HuH-7 (cell line): ENCODE measurements around the gene PXYLP1.
A peak's percentile ranks its signal among the peaks of the same experiment; 100 is the strongest.

ENCODE experiments used
- DNase-seq: peaks from one replicate; pipeline ENCODE4 v3.0.0; 2011; ENCODE audit warnings: low spot score

The PXYLP1 gene

GRCh38 chr3:141228395-141228794 is 3.2 kb upstream of the PXYLP1 start:
- no peak for DNase-seq

GRCh38 chr3:141229132-141229531 is 2.5 kb upstream of the PXYLP1 start:
- no peak for DNase-seq

DNA sequence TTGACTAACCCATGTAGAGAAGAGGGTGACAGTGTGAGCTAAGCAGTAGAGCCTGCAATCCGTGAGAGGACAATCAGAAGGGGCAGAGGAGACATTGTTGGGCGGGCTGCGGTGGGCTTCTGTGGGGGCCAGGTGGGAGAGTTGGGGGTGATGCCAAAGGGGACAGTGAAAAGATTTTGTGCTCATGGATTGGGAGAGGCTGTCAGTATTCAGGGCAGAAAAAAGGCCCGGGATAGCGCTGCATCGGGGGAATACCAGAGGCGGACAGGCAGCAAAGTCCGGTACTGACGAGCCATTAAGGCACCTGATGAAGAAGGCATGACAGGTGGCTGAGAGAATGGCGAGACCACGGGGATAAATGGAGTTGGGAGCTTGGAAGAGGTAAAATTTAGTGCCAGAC is 1.3 kb upstream of the PXYLP1 start:
- no peak for DNase-seq

- DNase-seq: peak; percentile 20
These were observed 563 bp downstream of the PXYLP1 start for GRCh38 chr3:141231952-141232823.

GRCh38 chr3:141233457-141234161 is 2.0 kb downstream of the PXYLP1 start:
- no peak for DNase-seq

DNA sequence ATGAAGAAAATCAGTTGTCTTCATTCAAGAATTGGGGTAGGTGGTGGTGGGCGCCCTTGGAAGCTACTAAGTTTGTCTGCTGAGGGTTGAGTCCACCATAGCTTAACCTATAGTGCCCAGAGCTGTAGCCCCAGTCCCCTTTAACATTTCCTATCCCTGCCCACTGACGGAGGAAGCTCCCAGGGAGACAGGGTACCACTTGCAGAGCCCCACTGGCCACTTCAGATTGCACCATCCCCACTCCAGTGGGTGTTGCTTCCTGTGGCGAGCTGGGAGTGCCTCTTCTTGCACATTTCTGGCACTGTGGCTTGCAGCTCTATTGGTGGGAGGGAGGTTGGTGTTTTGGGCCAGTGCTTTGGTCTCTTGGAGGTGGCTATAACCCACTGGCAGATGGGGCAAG is 2.7 kb downstream of the PXYLP1 start:
- DNase-seq: no peak

- peak; percentile 27 for DNase-seq
These were observed 4.1 kb downstream of the PXYLP1 start for GRCh38 chr3:141235661-141236171.

DNA sequence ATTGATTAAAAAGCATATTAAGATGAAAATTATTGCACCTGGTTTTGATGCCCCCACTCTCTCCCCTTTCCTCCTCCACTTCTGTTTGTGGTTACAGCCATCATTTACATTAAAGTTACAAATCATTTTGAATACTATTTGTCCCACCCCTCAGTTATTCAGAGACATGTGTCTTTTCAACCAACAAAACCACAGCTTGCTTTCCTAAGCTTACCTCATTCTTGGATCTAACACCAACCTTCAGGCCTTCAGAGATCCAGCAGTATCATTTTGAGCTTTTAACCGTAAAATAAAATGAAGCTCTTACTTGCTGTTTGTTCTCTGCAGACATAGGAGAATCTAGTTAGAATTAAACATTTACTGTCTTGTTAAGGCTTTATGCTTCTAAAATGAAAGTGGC is 4.7 kb downstream of the PXYLP1 start:
- no peak for DNase-seq

- no peak for DNase-seq
These were observed 6.3 kb downstream of the PXYLP1 start for GRCh38 chr3:141237701-141238521.

DNA sequence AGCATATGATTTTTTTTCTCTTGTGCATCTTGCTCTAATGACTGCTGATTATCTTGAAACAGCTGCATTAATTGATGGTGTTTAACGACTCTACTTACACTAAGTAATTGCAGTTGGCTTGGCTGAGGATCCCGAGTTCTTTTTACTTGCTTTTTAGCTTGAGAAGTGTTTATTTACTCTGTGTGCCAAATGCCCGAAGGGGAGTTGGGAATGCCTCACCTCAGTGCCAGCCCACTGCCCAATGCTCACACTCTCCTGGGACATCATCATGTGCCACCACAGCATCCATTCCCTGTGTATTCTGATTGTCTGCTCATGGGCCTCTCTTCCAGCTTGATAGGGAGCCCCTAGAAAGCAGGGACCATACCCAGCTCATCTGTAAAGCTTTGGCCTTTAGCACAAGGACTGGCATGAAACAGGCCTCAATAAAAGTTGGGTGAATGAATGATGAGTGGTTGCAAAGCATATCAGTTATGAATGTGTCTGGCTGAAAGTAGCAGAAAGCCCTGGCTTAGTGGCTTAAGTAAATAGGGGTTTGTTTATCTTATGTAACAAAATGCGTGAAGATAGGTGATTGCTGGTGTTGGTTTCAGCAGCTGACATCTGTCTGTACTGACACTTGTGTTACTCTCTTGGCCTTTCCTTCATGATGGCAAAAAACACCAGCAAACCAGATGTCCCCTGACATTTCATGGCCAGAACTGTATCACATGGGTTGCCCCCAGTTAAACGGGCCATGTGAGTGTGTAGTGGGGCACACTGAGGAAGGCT is 8.1 kb downstream of the PXYLP1 start:
- DNase-seq: no peak

DNA sequence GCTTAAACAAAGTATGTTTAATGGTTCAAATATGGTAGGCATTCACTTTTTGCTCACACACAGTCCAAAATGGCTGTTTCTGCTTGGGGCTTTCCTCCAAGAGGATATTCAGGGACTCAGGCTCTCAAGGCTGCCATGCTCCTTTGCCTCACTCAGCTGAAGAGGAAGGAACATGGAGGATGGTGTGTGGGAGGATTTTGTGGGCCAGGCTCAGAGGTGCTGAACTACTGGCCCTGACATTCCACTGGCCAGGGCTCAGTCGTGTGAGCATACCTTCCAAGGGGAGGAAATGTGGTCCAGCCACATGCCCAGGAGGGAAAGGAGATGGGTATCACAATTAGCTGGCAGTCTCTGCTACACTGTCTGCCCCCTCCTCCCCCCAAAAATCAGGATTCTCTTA is 8.7 kb downstream of the PXYLP1 start:
- DNase-seq: no peak

GRCh38 chr3:141240687-141241615 is 9.3 kb downstream of the PXYLP1 start:
- no peak for DNase-seq

DNA sequence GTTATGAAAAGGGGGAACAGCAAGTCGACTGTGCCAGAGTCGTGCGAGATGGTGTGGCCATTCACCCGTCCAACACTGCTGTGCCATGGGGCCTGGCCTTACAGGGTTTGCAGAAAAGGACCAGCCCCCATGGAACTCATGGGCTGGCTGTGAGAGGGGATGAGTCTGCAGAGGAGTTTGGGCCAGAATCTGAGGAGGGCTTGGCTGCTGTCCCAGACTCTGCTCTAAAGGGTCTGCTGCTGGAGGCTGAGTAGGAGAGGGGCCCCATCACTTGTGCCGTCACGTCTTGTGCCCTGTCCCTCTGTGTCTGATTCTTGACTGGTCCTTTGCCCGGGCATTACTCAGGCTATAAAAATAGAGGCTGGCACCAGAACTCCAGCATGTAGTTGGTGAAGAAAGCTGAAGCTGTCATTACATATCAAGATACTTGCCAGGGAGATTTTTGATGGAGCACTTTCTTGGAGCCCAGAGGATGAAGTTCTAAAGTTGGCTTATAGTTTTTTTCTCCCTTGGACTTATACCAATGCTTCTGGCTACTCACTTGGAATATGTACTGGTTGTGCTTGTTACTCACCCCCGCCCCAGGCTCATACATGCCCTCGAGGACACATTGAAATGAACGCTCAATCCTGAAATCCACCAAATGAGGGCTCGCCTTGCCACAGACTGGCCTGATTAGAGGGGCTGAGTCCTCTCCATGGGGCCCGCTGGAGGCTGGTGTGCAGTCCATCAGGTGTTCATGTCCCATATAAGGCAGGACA is 10.2 kb downstream of the PXYLP1 start:
- no peak for DNase-seq

DNA sequence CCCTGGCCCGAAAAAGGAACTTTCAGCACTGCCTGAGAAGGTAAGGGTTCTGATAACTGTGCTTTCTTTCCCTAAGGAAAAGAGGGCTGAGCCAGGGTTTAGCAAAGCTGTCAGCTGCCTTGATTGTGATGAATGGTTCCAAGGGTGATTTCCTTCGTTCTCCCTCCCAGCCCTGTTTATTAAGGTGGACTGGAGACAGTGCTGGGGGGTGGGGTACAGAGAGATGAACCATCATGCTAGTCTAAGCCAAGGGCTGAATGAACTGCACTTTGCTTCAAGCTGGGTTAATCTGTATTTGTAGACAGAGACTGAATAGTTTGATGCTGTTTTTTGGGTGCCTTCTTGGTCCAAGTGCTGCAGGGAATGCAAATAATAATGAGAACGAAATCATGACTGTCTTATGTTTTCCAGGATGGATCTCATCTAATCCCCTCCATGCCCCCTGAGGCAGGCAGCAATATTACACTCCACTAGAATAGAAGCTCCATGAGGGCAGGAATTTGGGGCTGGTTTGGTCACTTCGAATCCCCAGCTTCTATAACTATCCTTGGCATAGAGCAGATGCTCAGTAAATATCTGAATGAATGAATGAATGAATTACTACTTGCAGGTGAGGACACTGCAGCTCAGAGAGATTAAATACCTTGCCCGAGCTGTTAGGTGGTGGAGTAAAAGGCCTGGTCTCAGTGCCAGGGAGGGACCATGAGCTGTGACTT is 10.9 kb downstream of the PXYLP1 start:
- DNase-seq: no peak

DNA sequence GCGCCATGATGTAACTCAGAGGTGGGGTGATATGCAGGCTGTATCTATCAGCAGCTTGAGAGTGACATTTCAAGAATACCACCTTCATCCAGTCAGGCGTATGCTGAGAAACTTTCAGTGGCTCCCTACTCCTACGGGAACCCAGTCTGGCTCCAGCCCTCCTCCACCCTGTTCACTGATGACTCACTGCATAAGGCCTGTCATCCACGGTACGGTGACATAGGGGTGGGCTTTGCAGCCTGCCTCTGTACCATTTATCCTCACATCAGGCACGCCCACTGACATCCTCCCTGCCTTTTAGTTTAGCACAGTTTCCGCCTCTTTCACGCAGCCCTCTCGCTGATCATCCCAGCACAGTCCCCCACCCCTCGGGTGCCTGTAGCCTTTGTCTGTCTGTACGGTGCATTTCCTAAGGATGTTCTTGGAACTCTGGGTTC is 11.7 kb downstream of the PXYLP1 start:
- DNase-seq: no peak

DNA sequence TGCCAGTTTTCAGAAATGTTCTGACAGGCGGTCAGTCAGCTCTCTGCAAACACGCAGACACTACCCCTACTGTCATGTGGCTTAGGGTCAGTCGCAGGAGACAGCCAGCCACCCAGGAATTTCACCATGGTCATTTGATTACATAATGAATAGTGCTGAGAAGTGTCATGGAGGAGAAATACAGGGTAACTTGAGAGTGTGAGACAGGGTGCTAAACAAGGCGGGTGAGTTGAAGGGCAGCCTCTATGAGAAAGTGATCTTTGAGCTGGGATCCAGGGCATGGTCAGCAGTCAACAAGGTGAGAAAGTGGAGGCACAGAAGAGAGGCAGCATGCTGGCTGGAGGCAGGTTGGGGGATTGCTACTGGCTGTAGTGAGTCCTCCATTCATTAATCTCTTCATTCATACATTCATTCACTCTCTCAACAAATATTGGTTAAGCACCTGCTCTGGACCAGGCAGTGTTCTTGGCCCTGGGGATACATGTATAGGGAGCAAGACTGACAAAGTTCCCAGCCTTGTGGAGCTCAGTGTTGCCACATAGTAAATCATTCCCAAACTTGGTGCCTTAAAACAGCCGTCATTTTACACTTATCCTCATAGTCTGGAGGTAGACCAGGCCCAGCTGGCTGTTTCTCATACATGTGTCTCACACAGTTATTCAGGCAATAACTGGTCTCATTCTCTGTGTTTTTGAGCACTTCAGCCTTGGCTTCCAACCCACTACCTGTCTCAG is 14.8 kb downstream of the PXYLP1 start:
- DNase-seq: no peak

- DNase-seq: no peak
These were observed 15.3 kb downstream of the PXYLP1 start for GRCh38 chr3:141246958-141247301.

DNA sequence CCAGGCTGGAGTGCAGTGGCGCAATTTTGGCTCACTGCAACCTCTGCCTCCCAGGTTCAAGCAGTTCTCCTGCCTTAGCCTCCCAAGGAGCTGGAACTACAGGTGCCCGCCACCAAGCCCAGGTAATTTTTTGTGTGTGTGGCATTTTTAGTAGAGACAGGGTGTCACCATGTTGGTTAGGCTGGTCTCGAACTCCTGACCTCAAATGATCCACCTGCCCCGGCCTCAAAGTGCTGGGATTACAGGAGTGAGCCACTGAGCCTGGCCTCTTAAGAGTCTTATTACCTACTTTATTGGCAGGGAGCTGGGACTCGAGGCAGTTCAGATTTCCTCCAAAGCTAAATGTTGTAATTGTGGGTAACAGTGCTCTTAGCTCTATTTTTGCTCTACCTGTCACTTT is 16.4 kb downstream of the PXYLP1 start:
- no peak for DNase-seq
